LNCaP clone FGC (cell line): ENCODE measurements around the gene GLUL.
"Not testable (repeated sequence)": the region's sequence is repeated elsewhere in the genome, so short reads cannot be mapped to it uniquely, and the experiment has no call there.

ENCODE experiments used
- DNase-seq: peaks from one replicate; pipeline ENCODE4 v3.0.0-alpha.2; 2011; ENCODE audit warnings: low read depth
- H3K4me3 ChIP-seq: 2 replicates; pipeline ENCODE4 v1.5.1; 2011; ENCODE audit warnings: mild to moderate bottlenecking, low read depth, low read length, control low read depth
- CTCF ChIP-seq: IDR thresholded peaks from 2 replicates; pipeline ENCODE4 v1.5.1; 2012; ENCODE audit warnings: mild to moderate bottlenecking; ENCODE audit not compliant: control insufficient read depth, insufficient read depth; ENCODE audit errors: extremely low read depth

GLUL gene

GRCh38 chr1:182383037-182383661 is 8.4 kb downstream of the GLUL start:
- no peak for TF ChIP-seq CTCF
- no peak for DNase-seq
- no peak overlapping the region for H3K4me3 ChIP-seq

- no peak for DNase-seq
- no peak overlapping the region for H3K4me3 ChIP-seq
- TF ChIP-seq CTCF = no peak
These were observed 9.4 kb downstream of the GLUL start for GRCh38 chr1:182381962-182382819.

GRCh38 chr1:182380199-182380598 is 11.4 kb downstream of the GLUL start:
- no peak for TF ChIP-seq CTCF
- no peak for DNase-seq
- H3K4me3 ChIP-seq = no peak overlapping the region

GRCh38 chr1:182379781-182380180 is 11.8 kb downstream of the GLUL start:
- not testable (repeated sequence) for DNase-seq, H3K4me3 ChIP-seq

DNA sequence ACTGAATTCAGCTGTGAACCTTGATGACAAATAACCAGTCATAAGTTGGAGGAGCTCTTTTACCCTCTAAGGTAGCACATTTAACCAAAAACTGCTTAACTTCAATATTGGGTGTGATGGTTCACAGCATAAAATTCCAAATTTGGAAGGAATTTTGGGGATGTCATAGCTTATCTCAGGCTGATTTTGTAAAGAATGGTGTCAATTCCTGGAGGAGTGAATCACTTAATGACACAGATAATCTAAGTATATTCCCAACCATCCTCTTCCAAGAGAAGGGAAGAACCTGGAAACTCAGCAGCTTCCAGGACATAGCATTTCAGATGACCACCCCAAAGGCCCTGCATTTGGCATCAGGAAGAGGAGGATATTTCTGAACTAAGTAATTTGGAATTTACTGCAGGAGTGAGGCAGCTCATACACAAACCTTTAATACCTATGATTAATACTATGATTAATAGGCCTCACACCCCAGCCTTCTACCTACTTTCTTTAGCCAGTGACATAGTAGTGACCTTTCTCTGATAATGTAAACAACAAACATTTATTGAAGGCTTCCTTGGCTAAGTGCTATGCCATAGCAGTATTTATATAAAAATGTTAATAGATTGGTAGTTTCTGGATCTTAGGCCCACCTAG is 14.5 kb downstream of the GLUL start:
- H3K4me3 ChIP-seq = no peak overlapping the region
- TF ChIP-seq CTCF = no peak
- DNase-seq = no peak

DNA sequence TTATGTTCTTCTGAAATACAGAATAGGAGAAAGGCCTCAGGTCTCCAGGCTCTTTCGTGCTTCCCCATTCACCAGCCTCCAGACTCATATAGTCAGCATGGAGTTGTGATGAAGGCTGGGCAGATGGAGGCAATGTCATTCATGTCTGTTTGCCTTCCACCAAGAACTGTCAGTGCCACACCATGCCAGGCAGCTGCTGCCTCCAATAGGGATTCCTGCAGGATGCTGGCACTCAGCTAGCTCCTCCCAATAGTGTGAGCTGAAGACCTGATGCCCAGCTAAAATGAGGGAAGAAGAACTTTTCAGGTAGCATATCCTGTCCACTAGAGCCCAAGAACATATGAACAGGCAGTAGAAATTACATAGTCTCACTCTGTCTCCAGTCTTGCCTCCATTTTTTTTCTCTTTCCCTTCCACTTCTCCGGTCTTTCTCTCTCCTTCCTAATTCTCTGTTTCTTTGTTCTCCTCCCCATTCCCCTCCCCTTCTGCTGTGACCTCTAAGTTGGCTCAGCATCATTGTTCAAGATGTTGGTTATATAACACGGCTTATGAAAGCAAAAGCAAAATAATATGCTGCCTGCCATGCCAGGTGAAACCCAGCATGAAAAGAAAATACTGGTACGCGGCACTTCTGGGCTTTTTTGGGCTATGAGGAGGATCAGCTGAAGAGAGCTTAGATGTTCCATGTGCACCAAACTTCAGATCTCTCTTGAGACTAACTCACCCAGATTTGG is 17.3 kb downstream of the GLUL start:
- no peak overlapping the region for H3K4me3 ChIP-seq
- DNase-seq = no peak
- TF ChIP-seq CTCF = no peak

DNA sequence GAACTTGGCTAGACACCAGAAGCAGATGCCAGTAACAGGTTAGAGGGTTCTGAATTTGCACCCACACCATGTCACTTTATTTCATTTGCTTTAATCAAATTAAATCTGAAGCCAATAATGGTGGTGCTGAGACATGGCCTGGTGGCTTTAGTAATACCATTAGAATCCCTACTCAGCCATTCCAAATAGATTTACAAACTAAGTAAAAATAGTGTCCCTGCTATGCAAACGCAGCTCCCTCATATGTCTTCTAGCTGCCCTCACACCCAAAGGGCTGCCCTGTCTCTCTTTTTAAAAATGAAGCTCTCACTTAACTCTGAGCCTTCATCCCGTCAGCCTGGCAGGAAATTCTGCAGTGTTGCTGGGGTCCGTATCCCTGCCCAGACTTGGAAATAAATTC is 21.1 kb downstream of the GLUL start:
- TF ChIP-seq CTCF = no peak
- no peak for DNase-seq

More for the DNA sequence above, 21.1 kb downstream of the GLUL start:
- H3K4me3 ChIP-seq = no peak overlapping the region
